NCI-H2227 (cell line): ENCODE results near the gene FERMT2.

Experiments used
- DNase-seq: peaks from one replicate; lab custom pipeline; 2025; ENCODE audit not compliant: unreplicated experiment; lab: John Stamatoyannopoulos, UW

FERMT2 gene, protein sequence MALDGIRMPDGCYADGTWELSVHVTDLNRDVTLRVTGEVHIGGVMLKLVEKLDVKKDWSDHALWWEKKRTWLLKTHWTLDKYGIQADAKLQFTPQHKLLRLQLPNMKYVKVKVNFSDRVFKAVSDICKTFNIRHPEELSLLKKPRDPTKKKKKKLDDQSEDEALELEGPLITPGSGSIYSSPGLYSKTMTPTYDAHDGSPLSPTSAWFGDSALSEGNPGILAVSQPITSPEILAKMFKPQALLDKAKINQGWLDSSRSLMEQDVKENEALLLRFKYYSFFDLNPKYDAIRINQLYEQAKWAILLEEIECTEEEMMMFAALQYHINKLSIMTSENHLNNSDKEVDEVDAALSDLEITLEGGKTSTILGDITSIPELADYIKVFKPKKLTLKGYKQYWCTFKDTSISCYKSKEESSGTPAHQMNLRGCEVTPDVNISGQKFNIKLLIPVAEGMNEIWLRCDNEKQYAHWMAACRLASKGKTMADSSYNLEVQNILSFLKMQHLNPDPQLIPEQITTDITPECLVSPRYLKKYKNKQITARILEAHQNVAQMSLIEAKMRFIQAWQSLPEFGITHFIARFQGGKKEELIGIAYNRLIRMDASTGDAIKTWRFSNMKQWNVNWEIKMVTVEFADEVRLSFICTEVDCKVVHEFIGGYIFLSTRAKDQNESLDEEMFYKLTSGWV

DNA sequence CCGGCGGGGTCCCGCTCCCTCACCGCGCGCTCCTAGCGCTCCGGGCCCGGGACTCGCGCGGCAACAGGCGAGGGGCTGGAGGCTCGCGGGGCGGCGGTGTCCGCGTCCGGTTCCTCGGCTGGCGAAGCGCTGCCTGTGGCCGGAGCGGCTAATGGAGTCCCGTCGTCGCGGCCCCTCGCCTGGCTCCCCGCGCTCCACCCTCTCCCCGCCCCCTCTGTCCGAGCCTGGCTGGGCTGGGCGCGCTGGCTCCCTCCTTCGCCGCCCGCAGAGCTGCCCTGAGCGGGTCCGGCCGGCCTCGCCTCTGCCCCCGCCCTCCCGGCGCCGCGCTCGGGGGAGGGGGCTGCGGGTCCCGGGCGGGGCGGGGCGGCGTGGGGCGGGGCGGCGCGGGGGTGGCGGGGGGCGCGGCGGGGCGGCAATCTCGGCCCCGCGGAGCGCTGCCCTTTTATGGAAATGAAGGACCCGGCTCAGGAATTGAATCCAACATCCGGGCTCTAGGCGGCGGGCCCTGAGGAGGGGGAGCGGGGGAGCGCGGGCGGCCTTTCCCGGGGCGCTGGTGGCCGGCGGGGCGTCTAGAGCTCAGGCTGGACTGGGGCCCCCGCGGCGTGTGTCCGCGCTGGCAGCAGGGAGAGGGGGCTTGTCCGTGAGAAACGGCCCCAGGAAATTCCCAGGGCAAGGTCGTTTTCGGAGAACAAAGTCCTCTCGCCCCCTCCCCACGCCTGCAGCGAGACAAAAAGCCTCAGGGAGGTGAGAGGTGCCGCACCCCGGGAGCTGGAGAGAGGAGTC, at the start of gene FERMT2:
Gene FERMT2 (minus strand): TSS at position 153 of the 783 bp plus-strand sequence. CDS start 482 bp downstream, outside the sequence.
- peak; percentile 96 for DNase-seq

DNA sequence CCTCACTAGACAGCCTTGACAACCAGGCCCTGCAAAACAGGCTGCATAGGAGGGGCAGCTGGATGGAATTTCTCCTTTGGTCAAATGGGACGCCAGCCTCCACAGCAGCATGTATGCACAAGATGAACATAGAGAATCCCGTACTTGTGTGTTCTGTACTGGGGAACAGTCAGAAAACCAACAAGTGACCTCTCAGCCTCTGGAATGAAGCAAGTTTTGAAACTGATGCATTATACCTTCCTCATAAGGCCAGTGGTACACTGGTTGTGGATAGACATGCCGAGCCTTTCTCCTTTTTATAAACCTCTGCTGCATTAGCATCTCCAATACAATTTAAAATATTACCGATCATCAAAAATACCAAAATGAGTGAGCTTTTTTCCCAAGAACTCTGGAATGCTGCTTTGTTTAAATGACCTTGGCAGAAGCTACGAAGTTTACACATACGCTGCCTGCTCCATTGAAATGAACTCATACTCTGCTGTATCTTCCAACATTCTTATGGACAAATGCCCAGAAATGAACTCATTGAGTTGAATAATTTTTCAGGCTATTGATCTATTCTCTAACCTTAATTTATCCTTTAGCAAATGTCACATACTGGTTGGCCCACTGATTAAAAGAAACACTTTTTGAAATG, 47.6 kb upstream of the FERMT2 start:
- DNase-seq, result no peak

DNA sequence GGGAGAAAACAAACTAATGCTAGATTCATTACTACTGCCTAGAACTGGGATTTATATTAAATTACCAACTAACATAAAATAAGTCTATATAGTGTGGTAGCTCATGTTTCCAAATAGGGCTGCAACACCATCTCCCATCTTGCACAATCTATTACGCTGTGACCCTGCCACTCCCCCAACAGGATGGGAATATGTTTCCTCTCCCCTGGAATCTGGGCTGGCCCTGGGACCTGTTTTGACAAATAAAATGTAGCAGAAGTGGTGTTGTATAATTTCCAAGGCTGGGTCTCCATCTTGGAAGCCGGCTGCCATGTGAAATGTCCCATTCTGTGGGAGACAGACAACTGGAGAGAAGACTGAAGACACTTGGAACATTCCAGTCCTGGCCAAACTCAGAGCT, 45.6 kb upstream of the FERMT2 start:
- DNase-seq, result no peak

DNA sequence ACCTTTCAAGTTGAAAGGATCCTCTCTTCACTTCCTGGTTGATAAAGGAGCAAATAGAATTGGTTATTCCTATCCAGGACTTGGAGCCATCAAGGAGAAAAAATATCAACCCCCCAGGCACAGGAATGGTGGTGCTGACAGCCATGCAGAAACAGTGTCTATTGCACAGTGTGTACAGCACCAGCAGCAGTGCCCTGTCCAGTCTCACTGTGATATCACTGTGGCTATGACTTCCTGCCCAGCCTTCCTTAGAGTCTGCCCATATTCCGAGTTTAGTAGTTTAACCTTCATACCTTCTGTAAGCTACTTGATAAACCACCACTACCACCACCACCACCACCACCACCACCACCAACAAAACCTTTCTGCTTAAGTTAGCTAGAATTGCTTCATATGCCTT, 45.1 kb upstream of the FERMT2 start:
- DNase-seq, result no peak

DNA sequence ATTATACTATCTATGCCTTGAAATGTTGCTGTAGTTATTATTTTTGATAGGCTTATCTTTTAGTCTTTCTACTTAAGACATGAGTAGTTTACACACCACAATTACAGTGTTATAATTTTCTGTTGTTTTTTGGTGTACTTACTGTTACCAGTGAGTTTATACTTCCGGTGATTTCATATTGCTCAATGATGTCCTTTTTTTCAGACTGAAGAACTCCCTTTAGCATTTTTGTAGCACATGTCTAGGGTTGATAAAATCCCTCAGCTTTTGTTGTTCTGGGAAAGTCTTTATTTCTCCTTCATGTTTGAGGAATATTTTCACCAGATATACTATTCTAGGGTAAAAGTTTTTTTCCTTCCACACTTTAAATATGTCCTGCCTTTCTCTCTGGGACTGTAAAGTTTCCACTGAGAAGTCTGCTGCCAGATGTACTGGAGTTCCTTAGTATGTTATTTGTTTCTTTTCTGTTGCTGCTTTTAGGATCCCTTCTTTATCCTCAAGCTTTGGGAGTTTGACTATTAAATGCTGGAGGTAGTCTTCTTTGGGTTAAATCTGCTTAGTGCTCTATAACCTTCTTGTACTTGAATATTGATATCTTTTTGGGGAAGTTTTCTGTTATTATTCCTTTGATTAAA, 41.5 kb upstream of the FERMT2 start:
- no peak for DNase-seq

DNA sequence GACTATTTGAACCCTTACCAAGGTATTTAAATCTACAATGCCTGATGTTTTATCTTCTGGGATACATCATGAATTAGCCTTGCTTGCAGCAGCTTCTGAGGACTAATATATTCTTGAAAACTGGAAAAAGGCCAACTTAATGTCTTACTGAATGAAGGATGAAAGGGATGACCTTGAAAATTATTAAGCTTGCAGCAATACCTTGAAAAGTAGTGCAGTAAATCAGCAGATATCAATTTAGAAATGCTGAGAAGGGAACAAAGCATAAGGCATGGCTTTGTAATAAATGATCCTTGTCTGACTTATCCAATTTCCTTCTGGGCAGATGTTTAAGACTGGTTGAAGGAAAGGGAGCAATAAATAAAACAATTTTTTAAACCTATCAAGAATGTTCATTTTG, 37.3 kb upstream of the FERMT2 start:
- peak; percentile 41 for DNase-seq

DNA sequence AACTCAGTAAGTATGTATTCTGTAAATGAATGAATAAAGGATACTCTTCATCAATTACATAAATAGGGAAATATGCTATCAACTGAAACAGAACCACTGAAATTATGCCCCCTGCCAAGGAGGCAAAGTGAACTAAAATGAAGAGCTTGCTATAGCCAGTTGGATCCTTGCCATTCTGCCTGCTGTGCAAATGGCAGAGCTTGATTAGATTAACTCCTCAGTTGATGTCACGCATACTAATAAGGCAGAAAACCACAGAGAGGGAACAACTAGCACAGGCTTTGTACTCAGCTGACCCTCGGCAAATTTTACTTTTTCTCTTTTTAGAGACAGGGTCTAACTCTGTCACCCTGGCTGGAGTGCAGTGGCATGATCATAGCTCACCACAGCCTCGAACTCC, 36.7 kb upstream of the FERMT2 start:
- peak; percentile 31 for DNase-seq

DNA sequence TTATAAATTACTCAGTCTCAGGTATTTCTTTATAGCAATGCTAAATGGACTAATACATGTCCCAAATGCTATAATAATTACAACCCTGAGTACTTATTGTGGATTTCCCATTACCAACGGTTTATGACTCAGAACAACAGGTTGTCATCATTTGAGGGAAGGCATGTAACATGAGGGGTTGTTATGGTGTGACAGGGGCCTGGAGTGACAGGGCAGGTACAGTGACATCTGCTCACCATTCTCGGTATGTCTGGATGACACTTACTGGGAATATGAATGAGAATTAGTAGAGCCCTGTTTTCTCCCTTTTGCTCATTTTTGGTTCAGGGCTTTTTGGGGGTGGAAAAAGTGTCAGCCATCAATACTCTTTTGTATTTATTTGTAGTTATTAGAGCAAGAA, 36.2 kb upstream of the FERMT2 start:
- DNase-seq, result no peak

DNA sequence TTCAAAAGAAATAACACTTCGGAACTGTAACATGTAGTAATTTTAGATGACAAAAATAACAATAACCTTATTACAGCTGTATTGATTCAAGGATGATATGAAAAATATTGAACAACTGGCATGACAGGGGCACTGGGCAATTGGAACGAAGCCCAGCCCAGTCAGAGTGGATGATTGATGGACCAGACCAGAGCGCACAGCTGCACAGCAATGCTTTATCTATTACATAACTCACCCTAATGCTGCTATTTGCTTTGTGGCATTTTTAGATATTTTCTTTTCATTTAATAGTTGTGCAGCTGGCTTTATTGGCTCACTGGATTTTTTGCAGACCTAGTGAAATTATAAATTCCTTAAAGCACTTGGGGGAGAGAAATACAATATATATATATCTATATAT, 26.9 kb upstream of the FERMT2 start:
- no peak for DNase-seq

DNA sequence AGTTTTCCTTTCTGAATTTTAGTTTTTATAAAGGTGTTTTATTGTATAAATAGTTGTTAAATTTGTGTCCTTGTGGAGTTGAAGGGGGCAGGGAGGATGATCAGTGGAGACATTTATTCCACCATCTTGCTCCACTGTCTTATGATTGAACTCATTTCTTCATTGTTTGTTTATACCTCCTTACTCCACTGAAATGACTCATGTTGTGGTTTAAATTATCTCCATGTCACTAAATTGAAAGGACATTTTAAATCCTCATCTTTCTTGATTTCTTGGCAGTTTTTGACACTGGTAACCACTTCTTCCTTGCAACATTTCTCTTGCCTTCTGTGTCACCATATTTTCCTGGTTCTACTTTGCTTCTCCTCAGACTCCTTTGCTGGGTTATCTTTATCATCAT, 23.6 kb upstream of the FERMT2 start:
- DNase-seq, result no peak

DNA sequence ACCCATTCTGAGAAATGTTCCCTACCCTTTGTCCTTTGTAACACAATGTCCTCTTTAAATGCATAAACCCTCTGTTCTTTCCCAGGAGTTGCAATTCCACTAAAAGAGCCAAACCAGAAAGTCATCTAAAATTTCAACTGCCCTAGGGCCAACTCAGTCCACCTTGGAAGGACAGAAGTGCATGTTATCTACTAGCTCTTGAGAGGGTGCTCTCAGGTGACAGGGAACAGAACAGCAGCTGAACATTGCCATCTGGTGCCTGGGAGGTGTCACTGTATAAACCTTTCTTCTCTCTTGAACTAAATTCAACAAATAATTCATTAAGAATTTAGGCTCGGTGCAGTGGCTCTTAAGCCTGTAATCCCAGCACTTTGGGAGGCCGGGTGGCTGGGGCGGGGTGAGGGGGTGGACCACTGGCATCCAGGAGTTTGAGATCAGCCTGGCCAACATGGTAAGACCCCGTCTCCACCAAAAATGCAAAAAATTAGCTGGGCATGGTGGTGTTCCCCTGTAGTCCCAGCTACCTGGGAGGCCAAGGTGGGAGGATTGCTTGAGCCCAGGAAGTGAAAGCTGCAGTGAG, 10.3 kb upstream of the FERMT2 start:
- DNase-seq, result no peak

DNA sequence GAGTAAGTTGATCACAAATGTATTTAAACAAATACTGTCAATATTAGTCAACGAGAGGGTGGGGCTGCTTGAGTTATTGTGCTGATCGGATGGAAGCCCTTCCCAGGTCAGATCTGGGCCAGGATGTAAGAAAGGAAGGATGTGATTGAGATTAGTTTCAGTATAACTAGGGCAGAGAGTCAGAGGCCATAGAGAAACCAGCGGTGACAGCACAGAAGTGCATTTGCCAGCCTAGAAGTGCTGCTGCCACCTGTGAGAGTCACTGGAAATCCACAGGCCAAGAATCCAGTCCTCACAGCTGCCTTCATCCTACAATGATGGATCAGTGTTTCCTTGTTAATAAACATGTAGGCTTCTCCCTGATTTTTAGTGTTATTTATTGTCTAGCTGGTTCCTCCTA, 9.8 kb upstream of the FERMT2 start:
- no peak for DNase-seq

DNA sequence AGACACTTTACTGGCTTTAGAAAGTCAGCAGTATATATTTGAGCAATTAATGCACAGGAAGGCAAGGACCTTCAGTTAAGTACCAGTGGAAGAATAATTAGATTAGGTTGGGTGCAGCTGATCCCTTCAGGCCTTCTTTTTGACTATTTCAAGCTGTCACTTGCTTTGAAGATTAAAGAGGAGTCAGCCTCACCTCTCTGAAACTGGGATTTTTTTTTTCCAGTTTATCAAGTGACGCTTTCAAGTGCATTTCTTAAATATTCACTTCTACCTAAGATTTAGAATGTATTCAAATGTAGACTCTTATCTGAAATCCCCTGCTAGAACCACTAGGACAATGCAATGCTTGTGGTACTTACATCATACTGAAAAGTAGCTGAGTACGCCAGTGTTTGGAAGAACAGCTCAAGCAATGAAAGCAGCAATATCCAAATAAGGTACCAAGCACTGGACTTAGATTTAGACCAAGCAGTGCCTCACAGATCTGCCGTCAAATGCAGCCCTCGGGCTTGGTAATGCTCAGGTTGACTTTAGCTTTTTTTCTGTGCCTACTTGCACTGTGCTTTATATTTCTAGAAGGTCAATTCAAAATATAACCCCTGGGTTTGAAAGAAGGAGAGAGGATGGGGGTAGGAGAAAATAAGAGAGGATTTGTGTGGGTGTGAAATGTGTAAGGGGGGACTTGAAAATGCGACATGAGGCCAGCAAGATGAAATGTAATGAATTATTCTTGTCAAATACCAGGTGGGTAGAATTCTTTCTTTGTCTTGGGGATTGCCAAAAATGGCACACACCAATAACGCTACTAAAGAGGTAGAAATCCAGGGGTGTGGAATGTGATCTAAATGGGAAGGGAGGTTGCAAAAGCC, 3.7 kb upstream of the FERMT2 start:
- no peak for DNase-seq

DNA sequence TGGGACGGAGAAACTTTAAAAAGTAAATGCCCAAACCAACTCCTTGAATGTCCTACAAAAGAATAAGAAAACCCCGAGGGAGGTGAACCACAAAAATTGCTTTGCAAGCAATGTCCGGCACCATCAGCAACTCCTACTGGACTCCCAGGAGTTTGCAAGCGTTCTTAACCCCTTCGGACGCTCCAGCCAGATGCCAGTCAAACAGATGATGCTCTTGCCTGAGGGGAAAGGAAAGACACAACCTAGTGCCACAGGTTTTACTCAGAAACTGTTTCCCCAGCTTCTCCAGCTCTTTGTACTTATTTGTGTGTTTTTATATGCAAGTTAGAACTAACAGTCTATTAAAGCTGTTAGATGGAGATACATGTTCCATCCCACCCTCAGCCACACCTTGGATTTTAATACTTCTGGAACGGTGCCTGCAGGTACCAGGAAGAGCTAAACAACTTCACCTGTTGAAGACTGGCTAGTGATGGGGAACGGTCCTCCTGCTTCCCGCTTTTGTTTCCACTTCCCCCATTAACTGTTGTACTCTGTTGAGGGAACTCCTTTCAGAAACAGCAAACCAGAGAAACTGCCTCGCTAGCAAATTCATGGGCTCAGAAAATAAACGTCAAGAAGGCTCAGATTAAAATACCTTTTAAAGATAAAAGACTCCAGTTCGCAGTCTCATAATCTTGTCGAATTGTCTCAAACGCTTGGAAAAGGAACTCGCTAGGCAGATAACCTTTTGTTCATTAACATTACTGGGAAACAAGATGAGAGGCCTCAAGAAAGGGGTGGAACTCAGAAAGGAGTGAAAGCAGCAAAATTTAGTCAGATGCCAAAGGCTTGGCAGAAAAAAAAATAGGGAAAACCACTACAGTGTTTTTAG, 1.1 kb upstream of the FERMT2 start:
- DNase-seq, result peak; percentile 59

DNA sequence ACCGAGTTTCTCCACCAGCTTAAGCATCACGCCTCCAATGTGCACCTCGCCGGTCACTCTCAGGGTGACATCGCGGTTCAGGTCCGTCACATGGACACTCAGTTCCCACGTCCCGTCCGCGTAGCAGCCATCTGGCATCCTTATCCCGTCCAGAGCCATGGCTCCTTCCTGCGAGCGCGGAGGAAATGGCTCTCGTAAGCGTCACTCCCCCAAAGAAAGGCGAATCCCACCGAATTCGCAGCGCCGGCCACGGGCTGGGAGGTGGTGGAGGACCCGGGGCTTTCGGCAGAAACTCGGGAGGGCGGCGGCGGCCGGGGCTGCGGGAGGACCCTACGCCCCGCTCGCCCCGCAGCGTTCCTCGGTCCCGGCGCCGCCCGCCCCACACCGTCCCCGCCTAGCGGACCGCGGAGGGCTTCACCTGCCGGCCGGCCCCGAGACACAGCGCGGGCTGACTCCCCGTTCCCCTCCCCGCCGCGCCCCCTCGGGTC, 396 bp downstream of the FERMT2 start:
- peak; percentile 80 for DNase-seq

DNA sequence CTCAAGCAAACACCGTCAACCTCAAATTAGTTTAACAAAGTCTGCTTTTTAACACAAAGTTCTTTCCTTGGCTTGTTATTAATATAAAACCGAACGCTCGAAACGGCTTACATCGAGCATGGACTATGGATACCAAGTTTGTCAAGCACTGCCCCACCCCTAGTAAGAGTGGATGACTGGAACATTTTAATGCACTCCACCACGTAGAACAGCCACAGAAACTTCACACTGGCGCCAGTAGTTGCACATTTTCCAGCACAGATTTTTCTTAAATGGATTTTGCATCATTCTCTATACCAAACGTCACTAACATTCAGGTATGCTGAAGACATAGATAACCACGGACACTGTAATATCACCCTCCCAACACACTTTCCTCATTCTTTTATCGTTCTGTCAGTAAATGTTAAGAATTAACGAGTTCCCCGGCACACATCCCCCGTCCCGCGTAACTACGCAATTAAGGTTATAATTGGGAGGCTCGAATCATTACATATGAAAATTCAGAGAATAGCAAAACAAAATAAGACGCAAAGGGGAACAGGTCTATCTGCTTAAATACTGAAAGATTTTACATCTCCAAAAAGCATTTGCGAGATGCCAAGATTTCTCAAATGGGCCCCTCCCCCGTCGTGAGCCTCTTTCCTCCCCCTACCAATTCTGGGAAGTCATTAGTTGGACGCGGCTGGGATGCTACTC, 990 bp downstream of the FERMT2 start:
- peak; percentile 9 for DNase-seq

DNA sequence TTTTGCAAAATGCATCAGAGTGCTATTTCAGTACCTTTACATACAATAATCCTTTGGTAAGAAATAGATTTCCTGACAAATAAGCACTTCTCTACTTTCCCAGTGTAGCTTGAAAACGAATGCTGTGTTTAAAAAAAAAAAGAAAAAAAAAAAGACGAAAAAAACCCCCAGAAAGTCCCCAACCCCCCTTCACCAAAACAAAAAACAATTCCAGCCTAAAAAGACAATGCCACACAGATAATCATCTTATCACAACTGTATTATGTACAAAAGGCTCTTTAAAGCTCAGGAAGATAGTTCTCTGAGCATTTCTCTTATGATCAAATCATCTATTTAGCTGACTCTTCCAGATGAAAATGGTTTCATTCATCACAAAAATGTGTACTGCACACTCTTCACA, 1.6 kb downstream of the FERMT2 start:
- no peak for DNase-seq

DNA sequence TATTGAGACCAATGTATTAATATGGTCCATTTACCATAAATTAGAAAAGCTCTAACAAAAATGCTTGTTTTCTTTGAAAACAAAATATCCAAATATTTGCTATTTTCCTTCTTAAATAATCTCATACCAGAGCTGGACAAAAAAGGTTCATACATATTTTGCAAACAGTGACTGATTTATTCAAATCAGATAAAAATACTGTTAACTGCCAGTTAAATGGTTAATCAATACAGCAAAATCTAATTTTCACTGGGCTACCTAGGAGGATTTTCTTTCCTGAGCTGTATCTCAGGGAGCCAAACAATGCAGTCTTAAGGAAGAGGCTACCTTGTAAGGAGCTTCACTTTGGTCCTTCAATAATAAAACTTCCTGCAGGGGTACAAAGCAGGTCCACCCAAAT, 2.0 kb downstream of the FERMT2 start:
- DNase-seq, result no peak
